ENCODE results near the gene SERPINE1.
A peak's percentile ranks its signal among the peaks of the same experiment; 100 is the strongest.

SERPINE1 gene

GRCh38 chr7:101134399-101134980 lies 7.6 kb downstream of the SERPINE1 start:
- Histone ChIP-seq H3K4me3 (ENCODE audit: low read depth, low read length) (no peak overlapping the region), H3K27me3 (no peaks in the 10 kb centered on the region), H3K36me3 (no peaks in the 10 kb centered on the region), H3K9me3 (no peaks in the 10 kb centered on the region), H3K4me1 (peaks cover 3% of the 10 kb centered on the region; the same call in 1 of the 2 replicates)
- TF ChIP-seq, protein P1, sequence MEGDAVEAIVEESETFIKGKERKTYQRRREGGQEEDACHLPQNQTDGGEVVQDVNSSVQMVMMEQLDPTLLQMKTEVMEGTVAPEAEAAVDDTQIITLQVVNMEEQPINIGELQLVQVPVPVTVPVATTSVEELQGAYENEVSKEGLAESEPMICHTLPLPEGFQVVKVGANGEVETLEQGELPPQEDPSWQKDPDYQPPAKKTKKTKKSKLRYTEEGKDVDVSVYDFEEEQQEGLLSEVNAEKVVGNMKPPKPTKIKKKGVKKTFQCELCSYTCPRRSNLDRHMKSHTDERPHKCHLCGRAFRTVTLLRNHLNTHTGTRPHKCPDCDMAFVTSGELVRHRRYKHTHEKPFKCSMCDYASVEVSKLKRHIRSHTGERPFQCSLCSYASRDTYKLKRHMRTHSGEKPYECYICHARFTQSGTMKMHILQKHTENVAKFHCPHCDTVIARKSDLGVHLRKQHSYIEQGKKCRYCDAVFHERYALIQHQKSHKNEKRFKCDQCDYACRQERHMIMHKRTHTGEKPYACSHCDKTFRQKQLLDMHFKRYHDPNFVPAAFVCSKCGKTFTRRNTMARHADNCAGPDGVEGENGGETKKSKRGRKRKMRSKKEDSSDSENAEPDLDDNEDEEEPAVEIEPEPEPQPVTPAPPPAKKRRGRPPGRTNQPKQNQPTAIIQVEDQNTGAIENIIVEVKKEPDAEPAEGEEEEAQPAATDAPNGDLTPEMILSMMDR (IDR thresholded peaks at IDR 0.05; ENCODE audit: low read depth, low read length) = no peak
- DNase-seq = no peak

- H3K4me1 ChIP-seq = peaks cover 3% of the 10 kb centered on the region; the same call in 1 of the 2 replicates
- H3K4me3 ChIP-seq (ENCODE audit: low read depth, low read length) = peak overlapping the region; percentile 54
- H3K27me3 ChIP-seq = no peaks in the 10 kb centered on the region
- H3K9me3 ChIP-seq = no peaks in the 10 kb centered on the region
- no peak for DNase-seq
- TF ChIP-seq, protein P1 (IDR thresholded peaks at IDR 0.05; ENCODE audit: low read depth, low read length) = no peak
- no peaks in the 10 kb centered on the region for H3K36me3 ChIP-seq
Observed at GRCh38 chr7:101137651-101138212, 10.8 kb downstream of the SERPINE1 start.

DNA sequence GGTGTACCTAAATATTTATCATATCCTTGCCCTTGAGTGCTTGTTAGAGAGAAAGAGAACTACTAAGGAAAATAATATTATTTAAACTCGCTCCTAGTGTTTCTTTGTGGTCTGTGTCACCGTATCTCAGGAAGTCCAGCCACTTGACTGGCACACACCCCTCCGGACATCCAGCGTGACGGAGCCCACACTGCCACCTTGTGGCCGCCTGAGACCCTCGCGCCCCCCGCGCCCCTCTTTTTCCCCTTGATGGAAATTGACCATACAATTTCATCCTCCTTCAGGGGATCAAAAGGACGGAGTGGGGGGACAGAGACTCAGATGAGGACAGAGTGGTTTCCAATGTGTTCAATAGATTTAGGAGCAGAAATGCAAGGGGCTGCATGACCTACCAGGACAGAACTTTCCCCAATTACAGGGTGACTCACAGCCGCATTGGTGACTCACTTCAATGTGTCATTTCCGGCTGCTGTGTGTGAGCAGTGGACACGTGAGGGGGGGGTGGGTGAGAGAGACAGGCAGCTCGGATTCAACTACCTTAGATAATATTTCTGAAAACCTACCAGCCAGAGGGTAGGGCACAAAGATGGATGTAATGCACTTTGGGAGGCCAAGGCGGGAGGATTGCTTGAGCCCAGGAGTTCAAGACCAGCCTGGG lies 11.4 kb downstream of the SERPINE1 start:
- Histone ChIP-seq H3K27me3 (no peaks in the 10 kb centered on the region), H3K36me3 (no peaks in the 10 kb centered on the region), H3K4me3 (ENCODE audit: low read depth, low read length) (peak overlapping the region; percentile 54), H3K4me1 (peaks cover 3% of the 10 kb centered on the region; the same call in 1 of the 2 replicates), H3K9me3 (no peaks in the 10 kb centered on the region)
- TF ChIP-seq, protein P1 (IDR thresholded peaks at IDR 0.05; ENCODE audit: low read depth, low read length) = peak; percentile 78
- peak; percentile 93 for DNase-seq

DNA sequence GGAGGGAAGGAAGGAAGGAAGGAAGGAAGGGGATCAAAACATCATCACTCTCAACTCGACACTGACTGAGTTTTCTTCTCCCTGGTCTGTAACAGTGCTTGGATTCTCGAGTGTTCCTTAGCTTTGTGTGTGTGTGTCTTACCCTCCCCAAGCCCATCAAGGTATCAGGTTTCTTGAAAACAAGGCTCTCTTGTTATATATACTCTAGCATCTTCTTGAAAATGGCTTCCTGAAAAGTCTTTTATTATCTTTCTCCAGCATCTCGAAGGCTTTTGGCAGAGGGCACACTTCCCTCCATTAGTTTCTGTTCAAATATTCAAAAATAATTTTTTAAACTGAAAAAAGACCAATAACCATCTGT lies 13.4 kb downstream of the SERPINE1 start:
- Histone ChIP-seq H3K4me3 (ENCODE audit: low read depth, low read length) (no peak overlapping the region), H3K36me3 (no peaks in the 10 kb centered on the region), H3K27me3 (no peaks in the 10 kb centered on the region), H3K9me3 (no peaks in the 10 kb centered on the region), H3K4me1 (peaks cover 3% of the 10 kb centered on the region; the same call in 1 of the 2 replicates)
- DNase-seq = no peak
- TF ChIP-seq, protein P1 (IDR thresholded peaks at IDR 0.05; ENCODE audit: low read depth, low read length) = no peak

- TF ChIP-seq, protein P1 (IDR thresholded peaks at IDR 0.05; ENCODE audit: low read depth, low read length) = no peak
- H3K4me1 ChIP-seq = peaks cover 3% of the 10 kb centered on the region; the same call in 1 of the 2 replicates
- H3K27me3 ChIP-seq = no peaks in the 10 kb centered on the region
Observed at GRCh38 chr7:101140746-101141382, 14.0 kb downstream of the SERPINE1 start.

More at GRCh38 chr7:101140746-101141382, 14.0 kb downstream of the SERPINE1 start:
- Histone ChIP-seq H3K9me3 (no peaks in the 10 kb centered on the region), H3K4me3 (ENCODE audit: low read depth, low read length) (no peak overlapping the region), H3K36me3 (no peaks in the 10 kb centered on the region)
- DNase-seq = no peak
